MCF 10A (cell line): ENCODE data around the gene RSBN1. TPM values are rescaled to one million over a fixed set of nuclear protein-coding genes. Genes with fewer than 3 reads are reported as not detected.

Experiments
- BruUV-seq: library from RNA; stranded (reverse); fragments of 400-500 nt; replicated peaks from 2 replicates; lab custom pipeline; 2021; lab: Mats Ljungman, UMichigan
- CTCF ChIA-PET: fragments of 300-600 bp; sonication (Branson Sonifier 250); formaldehyde crosslinking; extraction: SDS; loops from one replicate; lab custom pipeline; 2021; ENCODE audit warnings: antibody characterized with exemption, inconsistent platforms; lab: Yijun Ruan, JAX
- POLR2A ChIA-PET: fragments of 300-600, 350-650 bp; sonication (Branson Sonifier 250); formaldehyde crosslinking; extraction: SDS; loops from one replicate; lab custom pipeline; 2020; ENCODE audit warnings: antibody characterized with exemption, inconsistent platforms; lab: Yijun Ruan, JAX
- DNase-seq: peaks from one replicate; pipeline ENCODE4 v3.0.0-alpha.2; 2018; ENCODE audit not compliant: unreplicated experiment
- H3K27ac Mint-ChIP-seq: one replicate; pipeline ENCODE4 v1.8.0; 2022; ENCODE audit warnings: mild to moderate bottlenecking, low read depth, mixed read lengths; ENCODE audit not compliant: unreplicated experiment
- H3K27me3 Mint-ChIP-seq: one replicate; pipeline ENCODE4 v1.8.0; 2022; ENCODE audit warnings: mixed read lengths; ENCODE audit not compliant: insufficient read depth, unreplicated experiment
- H3K36me3 Mint-ChIP-seq: one replicate; pipeline ENCODE4 v1.8.0; 2022; ENCODE audit warnings: mild to moderate bottlenecking, moderate library complexity, mixed read lengths; ENCODE audit not compliant: insufficient read depth, unreplicated experiment
- H3K4me1 Mint-ChIP-seq: one replicate; pipeline ENCODE4 v1.8.0; 2022; ENCODE audit warnings: mixed read lengths; ENCODE audit not compliant: insufficient read depth, unreplicated experiment
- H3K4me3 Mint-ChIP-seq: one replicate; pipeline ENCODE4 v1.8.0; 2022; ENCODE audit warnings: mild to moderate bottlenecking, moderate library complexity, mixed read lengths; ENCODE audit not compliant: unreplicated experiment
- H3K9me3 Mint-ChIP-seq: one replicate; pipeline ENCODE4 v1.8.0; 2022; ENCODE audit warnings: mixed read lengths; ENCODE audit not compliant: unreplicated experiment
- CTCF ChIP-seq: fragments of 200-600 bp; IDR thresholded peaks from one replicate; pipeline ENCODE4 v1.8.0; 2022; ENCODE audit warnings: antibody characterized with exemption, mild to moderate bottlenecking; ENCODE audit not compliant: unreplicated experiment
- intact Hi-C: fragments of 100-400 bp; cut with micrococcal nuclease; formaldehyde crosslinking; loops from 2 replicates; pipeline ENCODE4 v1.14.1; 2022
- total RNA-seq: library from RNA; stranded (reverse); gene quantifications from 2 replicates; pipeline ENCODE4 v1.2.3, GENCODE V29; 2022

RSBN1 gene
- total RNA-seq, 1 experiment from 2014 or later: 11.8 TPM

GRCh38 chr1:113760102-113761080 lies 51.9 kb downstream of the RSBN1 start:
- POLR2A ChIA-PET: interaction anchor here (0.6 to 3.2 kb wide), 12 partner anchors 9 to 1116 kb away, joined by 3 to 24 read pairs (median 5); partner anchors contain the start of genes AP4B1, DCLRE1B and RSBN1
- H3K27ac Mint-ChIP-seq: peak overlapping the region; percentile 73
- intact Hi-C loops: loop anchor here (10.0 kb wide), 1 partner anchor 366 kb away; the partner anchor contains the start of gene MAGI3

GRCh38 chr1:113759333-113760101 lies 52.8 kb downstream of the RSBN1 start, which contains the start of gene PHTF1:
TSS of gene PHTF1 (minus strand) at chr1:113759486. CDS start at chr1:113758703, 783 bp downstream.
- TSS peak; percentile 80 for BruUV-seq
- DNase-seq: peak; percentile 69
- Mint-ChIP-seq H3K36me3 (peaks cover 8% of the 10 kb centered on the region), H3K9me3 (no peaks in the 10 kb centered on the region), H3K4me1 (peaks cover 13% of the 10 kb centered on the region), H3K4me3 (peak within 1 kb of the TSS; percentile 73), H3K27me3 (no peaks in the 10 kb centered on the region), H3K27ac (peak within 1 kb of the TSS; percentile 73)
- intact Hi-C loops: loop anchor here (2.0 to 10.0 kb wide), 3 partner anchors 53 to 365 kb away; partner anchors contain the start of genes AP4B1, DCLRE1B, MAGI3 and RSBN1
- TF ChIP-seq CTCF: no peak
- ChIA-PET CTCF (interaction anchor here (0.5 to 1.0 kb wide), 3 partner anchors 25 to 628 kb away, joined by 3 read pairs; no protein-coding TSS in a partner anchor), POLR2A (interaction anchor here (0.6 to 3.2 kb wide), 17 partner anchors 10 to 367 kb away, joined by 3 to 24 read pairs (median 5); partner anchors contain the start of genes AP4B1, DCLRE1B, HIPK1 and RSBN1)

More at GRCh38 chr1:113760102-113761080, 51.9 kb downstream of the RSBN1 start:
- no peak for TF ChIP-seq CTCF
- peaks cover 8% of the 10 kb centered on the region for H3K36me3 Mint-ChIP-seq
- CTCF ChIA-PET: interaction anchor here (0.5 to 1.0 kb wide), 3 partner anchors 23 to 628 kb away, joined by 3 to 4 read pairs (median 3); no protein-coding TSS in a partner anchor
- no peak for DNase-seq
- BruUV-seq: no TSS peak
- H3K4me3 Mint-ChIP-seq: peak overlapping the region; percentile 73
- H3K9me3 Mint-ChIP-seq: no peaks in the 10 kb centered on the region
- H3K27me3 Mint-ChIP-seq: no peaks in the 10 kb centered on the region
- peaks cover 11% of the 10 kb centered on the region for H3K4me1 Mint-ChIP-seq

- intact Hi-C loops: loop anchor here (1.0 to 2.0 kb wide), 3 partner anchors 54 to 618 kb away; partner anchors contain the start of genes AP4B1, DCLRE1B and RSBN1
- BruUV-seq: TSS peak; percentile 16
- CTCF ChIA-PET: interaction anchor here (0.6 to 1.0 kb wide), 4 partner anchors 11 to 323 kb away, joined by 3 read pairs; no protein-coding TSS in a partner anchor
- H3K4me1 Mint-ChIP-seq: peaks cover 13% of the 10 kb centered on the region
- POLR2A ChIA-PET: interaction anchor here (0.6 to 3.2 kb wide), 20 partner anchors 11 to 367 kb away, joined by 3 to 24 read pairs (median 4); partner anchors contain the start of genes AP4B1, DCLRE1B, HIPK1 and RSBN1
- H3K36me3 Mint-ChIP-seq: peaks cover 2% of the 10 kb centered on the region
- H3K9me3 Mint-ChIP-seq: no peaks in the 10 kb centered on the region
- DNase-seq: peak; percentile 45
- H3K27ac Mint-ChIP-seq: peak overlapping the region; percentile 73
- peak overlapping the region; percentile 73 for H3K4me3 Mint-ChIP-seq
- no peak for TF ChIP-seq CTCF
- no peaks in the 10 kb centered on the region for H3K27me3 Mint-ChIP-seq
Observed at GRCh38 chr1:113758631-113759332, 53.5 kb downstream of the RSBN1 start.
